SH-SY5Y (cell line): ENCODE data around the gene PTPRT.

Source experiments
- GATA2 ChIP-seq: IDR thresholded peaks from 2 replicates; pipeline ENCODE4 v1.6.1; 2011; ENCODE audit warnings: mild to moderate bottlenecking, low read depth, low read length
- GATA3 ChIP-seq: IDR thresholded peaks from 2 replicates; pipeline ENCODE4 v1.6.1; 2011; ENCODE audit warnings: low read depth, mild to moderate bottlenecking, low read length, moderate library complexity

- TF ChIP-seq GATA3 (no peak), GATA2 (peak; percentile 63)
Measured at GRCh38 chr20:42923348-42923918, 266.3 kb downstream of the PTPRT start.
